Measurements from ENCODE around the gene SLC5A5. TPM values are rescaled to one million over a fixed set of nuclear protein-coding genes. Genes with fewer than 3 reads are reported as not detected.
A peak's percentile ranks its signal among the peaks of the same experiment; 100 is the strongest.

Gene SLC5A5
- total RNA-seq, 1 experiment from 2014 or later: not detected

- DNase-seq (ENCODE audit: low read depth): peak; percentile 63
These were observed 24.0 kb upstream of the SLC5A5 start, which contains the start of gene JAK3 for GRCh38 chr19:17847538-17848366. TSS of gene JAK3 (minus strand) at chr19:17847982. CDS start at chr19:17844417, 3,565 bp downstream.

- DNase-seq (ENCODE audit: low read depth): no peak
These were observed 23.0 kb upstream of the SLC5A5 start for GRCh38 chr19:17848595-17849292.

GRCh38 chr19:17854061-17854460, 17.7 kb upstream of the SLC5A5 start:
- DNase-seq (ENCODE audit: low read depth): no peak

GRCh38 chr19:17855280-17856152, 16.2 kb upstream of the SLC5A5 start:
- peak; percentile 86 for DNase-seq (ENCODE audit: low read depth)

GRCh38 chr19:17859533-17860330, 12.0 kb upstream of the SLC5A5 start, which contains the start of gene RPL18A:
TSS of gene RPL18A (plus strand) at chr19:17859910. CDS start at chr19:17859957, 47 bp downstream.
- peak; percentile 100 for DNase-seq (ENCODE audit: low read depth)

GRCh38 chr19:17860331-17860992, 11.3 kb upstream of the SLC5A5 start:
- no peak for DNase-seq (ENCODE audit: low read depth)

GRCh38 chr19:17860993-17861360, 10.8 kb upstream of the SLC5A5 start:
- no peak for DNase-seq (ENCODE audit: low read depth)

- DNase-seq (ENCODE audit: low read depth): no peak
These were observed 10.0 kb upstream of the SLC5A5 start for GRCh38 chr19:17861542-17862402.

GRCh38 chr19:17862711-17863519, 8.8 kb upstream of the SLC5A5 start:
- no peak for DNase-seq (ENCODE audit: low read depth)

GRCh38 chr19:17863520-17864182, 8.1 kb upstream of the SLC5A5 start:
- no peak for DNase-seq (ENCODE audit: low read depth)

- peak; percentile 68 for DNase-seq (ENCODE audit: low read depth)
These were observed 6.1 kb upstream of the SLC5A5 start for GRCh38 chr19:17865364-17866311.

GRCh38 chr19:17866312-17866963, 5.3 kb upstream of the SLC5A5 start:
- DNase-seq (ENCODE audit: low read depth): no peak

- DNase-seq (ENCODE audit: low read depth): no peak
These were observed 4.7 kb upstream of the SLC5A5 start for GRCh38 chr19:17866964-17867486.

- DNase-seq (ENCODE audit: low read depth): no peak
These were observed 3.1 kb upstream of the SLC5A5 start for GRCh38 chr19:17868669-17869068.

GRCh38 chr19:17869114-17869608, 2.6 kb upstream of the SLC5A5 start:
- no peak for DNase-seq (ENCODE audit: low read depth)
